ENCODE measurements around the gene RBPJ.

Gene RBPJ

DNA sequence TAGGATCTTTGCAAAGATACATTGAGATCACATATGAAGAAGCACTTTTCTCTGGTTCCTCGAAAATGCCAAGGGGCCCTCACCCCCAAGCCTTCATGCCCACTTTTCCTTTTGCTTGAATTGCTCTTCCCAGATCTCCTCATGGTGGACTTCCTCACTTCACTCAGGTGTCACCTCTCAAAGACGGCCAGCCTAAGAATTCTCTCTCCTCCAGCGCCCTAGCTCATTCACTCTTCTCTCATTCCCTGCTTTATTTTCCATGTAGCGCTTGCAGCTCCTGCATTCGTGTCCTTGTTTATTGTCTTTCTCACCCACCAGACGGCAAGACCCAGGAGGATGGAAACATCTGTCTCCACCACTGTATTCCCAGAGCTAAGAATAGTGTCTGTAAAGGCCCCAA, 136.6 kb downstream of the RBPJ start:
- no peak overlapping the region for H3K4me3 ChIP-seq (ENCODE audit: low read depth, low read length)
- in situ Hi-C loops (cut with HindIII; ENCODE audit: low sequenced_read_pairs) = loop anchor here (25.0 kb wide), 1 partner anchor 530 kb away; no protein-coding TSS in a partner anchor
- TF ChIP-seq, protein P1, sequence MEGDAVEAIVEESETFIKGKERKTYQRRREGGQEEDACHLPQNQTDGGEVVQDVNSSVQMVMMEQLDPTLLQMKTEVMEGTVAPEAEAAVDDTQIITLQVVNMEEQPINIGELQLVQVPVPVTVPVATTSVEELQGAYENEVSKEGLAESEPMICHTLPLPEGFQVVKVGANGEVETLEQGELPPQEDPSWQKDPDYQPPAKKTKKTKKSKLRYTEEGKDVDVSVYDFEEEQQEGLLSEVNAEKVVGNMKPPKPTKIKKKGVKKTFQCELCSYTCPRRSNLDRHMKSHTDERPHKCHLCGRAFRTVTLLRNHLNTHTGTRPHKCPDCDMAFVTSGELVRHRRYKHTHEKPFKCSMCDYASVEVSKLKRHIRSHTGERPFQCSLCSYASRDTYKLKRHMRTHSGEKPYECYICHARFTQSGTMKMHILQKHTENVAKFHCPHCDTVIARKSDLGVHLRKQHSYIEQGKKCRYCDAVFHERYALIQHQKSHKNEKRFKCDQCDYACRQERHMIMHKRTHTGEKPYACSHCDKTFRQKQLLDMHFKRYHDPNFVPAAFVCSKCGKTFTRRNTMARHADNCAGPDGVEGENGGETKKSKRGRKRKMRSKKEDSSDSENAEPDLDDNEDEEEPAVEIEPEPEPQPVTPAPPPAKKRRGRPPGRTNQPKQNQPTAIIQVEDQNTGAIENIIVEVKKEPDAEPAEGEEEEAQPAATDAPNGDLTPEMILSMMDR (IDR thresholded peaks at IDR 0.05; ENCODE audit: low read depth, low read length) = no peak
- no peak for DNase-seq (ENCODE audit: low read depth, low spot score)

DNA sequence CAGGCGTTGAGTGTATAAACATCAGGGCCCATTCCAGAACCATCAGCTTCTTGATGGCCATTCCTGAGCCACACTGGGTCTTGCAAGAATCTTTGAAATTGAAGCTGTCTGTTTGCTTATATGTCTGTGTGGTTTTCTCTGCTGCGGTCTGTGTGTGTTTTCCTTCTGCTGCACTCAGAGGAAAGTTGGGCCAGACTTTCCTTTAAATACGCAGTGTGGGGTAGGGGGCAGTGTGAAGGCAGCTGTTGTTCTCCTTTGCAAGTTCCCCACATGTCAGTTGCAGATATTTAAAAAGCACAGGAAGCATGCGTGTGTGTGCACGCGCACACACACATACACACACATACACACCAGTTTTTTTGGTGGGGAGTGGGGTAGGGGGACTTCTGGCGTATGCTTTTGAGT, 137.3 kb downstream of the RBPJ start:
- in situ Hi-C loops (cut with HindIII; ENCODE audit: low sequenced_read_pairs) = loop anchor here (25.0 kb wide), 1 partner anchor 529 kb away; no protein-coding TSS in a partner anchor
- TF ChIP-seq, protein P1 (IDR thresholded peaks at IDR 0.05; ENCODE audit: low read depth, low read length) = peak; percentile 11
- peak; percentile 84 for DNase-seq (ENCODE audit: low read depth, low spot score)
- H3K4me3 ChIP-seq (ENCODE audit: low read depth, low read length) = no peak overlapping the region

DNA sequence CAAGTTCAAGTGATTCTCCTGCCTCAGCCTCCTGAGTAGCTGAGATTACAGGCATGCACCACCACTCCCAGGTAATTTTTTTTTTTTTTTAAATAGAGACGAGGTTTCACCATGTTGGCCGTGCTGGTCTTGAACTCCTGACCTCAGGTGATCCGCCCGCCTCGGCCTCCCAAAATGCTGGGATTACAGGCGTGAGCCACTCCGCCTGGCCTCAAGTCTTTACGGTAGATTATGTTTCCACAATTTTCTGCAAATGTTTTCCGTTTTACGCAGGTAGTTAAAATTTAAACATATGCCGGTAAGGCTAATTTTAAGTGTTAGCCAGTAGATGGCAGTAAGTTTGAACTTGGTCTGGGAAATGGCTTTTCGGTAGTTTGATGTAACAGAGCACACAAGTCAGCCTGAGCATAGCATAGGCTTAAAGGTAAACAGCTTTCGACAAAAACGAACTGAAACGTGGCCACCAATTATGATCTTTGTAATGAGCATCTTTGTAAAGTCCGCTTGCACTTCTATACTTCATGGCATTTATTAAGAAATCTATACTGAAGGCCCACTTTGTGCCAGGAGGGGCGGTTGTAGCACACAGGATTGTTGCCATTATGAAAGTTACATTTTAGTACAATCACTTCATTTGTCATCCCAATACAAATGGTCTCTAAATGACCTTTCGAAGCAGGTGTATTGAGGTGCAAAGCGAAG, 138.4 kb downstream of the RBPJ start:
- no peak overlapping the region for H3K4me3 ChIP-seq (ENCODE audit: low read depth, low read length)

DNA sequence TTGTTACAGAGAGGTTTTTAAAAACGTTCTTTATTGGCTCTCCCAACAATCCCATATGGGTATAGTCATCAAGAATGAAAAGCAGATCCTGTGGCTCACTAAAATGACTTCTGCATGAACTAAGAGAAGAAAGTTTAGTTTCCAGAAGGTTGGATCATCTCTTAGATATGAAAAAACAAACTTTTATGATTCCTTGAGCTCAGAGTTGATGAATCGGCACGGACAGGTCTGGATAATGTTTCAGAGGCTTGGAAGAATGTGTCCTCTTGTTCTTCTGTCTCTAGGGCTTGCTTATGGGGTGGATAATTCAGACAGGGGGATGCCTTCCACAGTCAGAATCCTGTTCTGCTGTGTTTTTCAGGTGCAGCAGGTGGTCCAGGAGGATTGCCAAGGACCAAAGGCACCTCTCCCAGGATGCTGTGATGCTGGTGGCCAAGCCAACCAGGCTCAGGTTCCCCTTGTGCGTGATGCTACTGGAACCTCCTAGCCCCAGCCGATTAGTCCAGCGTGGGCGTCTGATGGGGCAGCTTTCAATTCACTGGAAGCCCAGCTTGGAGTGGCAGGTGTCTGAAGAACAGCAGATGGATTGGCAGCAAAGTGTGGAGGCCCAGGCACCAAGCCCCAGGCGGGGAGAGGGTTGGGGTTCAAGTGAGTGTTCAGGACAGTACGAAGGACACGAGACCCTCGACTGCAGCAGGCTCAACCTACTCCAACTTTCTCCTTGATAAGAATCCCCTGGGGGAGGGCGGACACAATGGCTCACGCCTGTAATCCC, 139.1 kb downstream of the RBPJ start:
- TF ChIP-seq, protein P1 (IDR thresholded peaks at IDR 0.05; ENCODE audit: low read depth, low read length) = no peak
- in situ Hi-C loops (cut with HindIII; ENCODE audit: low sequenced_read_pairs) = loop anchor here (25.0 kb wide), 1 partner anchor 527 kb away; no protein-coding TSS in a partner anchor
- DNase-seq (ENCODE audit: low read depth, low spot score) = peak; percentile 51
- no peak overlapping the region for H3K4me3 ChIP-seq (ENCODE audit: low read depth, low read length)

More for the DNA sequence above, 138.4 kb downstream of the RBPJ start:
- in situ Hi-C loops (cut with HindIII; ENCODE audit: low sequenced_read_pairs) = loop anchor here (25.0 kb wide), 1 partner anchor 528 kb away; no protein-coding TSS in a partner anchor
- peak; percentile 72 for DNase-seq (ENCODE audit: low read depth, low spot score)
- TF ChIP-seq, protein P1 (IDR thresholded peaks at IDR 0.05; ENCODE audit: low read depth, low read length) = peak; percentile 66

DNA sequence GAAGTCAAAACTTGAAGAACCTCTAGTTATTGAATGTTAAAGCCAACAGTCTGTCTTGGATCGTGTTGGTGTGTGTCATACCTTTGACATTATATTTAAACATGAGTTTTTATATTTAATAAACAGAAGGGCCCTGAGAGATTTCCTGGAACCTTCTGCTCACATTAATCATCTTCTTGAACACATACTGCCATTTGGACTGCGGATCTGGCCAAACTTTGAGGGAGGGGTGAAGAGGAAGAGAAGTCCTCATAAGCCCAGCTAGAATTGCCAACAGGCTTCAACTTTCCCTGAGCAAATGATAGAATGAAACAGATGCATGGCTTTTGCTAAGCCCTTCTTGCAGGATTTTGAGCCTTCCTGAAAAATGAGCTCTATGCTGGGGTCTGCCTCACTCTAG, 142.1 kb downstream of the RBPJ start:
- in situ Hi-C loops (cut with HindIII; ENCODE audit: low sequenced_read_pairs) = loop anchor here (25.0 kb wide), 1 partner anchor 524 kb away; no protein-coding TSS in a partner anchor
- H3K4me3 ChIP-seq (ENCODE audit: low read depth, low read length) = no peak overlapping the region
- no peak for DNase-seq (ENCODE audit: low read depth, low spot score)
- TF ChIP-seq, protein P1 (IDR thresholded peaks at IDR 0.05; ENCODE audit: low read depth, low read length) = no peak

DNA sequence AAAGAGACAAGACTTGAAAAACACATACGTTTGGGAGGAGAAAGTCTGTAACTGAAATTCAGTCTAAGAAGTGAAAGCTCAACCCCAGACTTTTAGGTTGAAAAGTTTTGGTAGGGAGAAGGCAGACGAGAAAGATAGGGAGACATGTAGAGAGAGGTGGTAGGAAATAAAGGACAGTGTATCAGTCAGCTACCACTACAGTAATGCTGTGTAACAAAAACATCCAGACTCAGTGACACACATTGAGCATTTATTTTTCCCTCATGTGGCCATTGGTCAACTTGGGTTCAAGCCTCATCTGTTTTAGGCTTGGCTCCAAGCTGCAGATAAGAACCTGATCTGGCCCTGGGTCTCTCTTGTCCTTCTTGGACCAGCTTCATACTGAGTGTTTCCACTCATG, 142.6 kb downstream of the RBPJ start:
- TF ChIP-seq, protein P1 (IDR thresholded peaks at IDR 0.05; ENCODE audit: low read depth, low read length) = no peak
- H3K4me3 ChIP-seq (ENCODE audit: low read depth, low read length) = no peak overlapping the region
- in situ Hi-C loops (cut with HindIII; ENCODE audit: low sequenced_read_pairs) = loop anchor here (25.0 kb wide), 1 partner anchor 524 kb away; no protein-coding TSS in a partner anchor
- DNase-seq (ENCODE audit: low read depth, low spot score) = no peak
